Progenitor cell of endocrine pancreas (in vitro differentiated cells): ENCODE measurements around the gene HOXB4. TPM values are rescaled to one million over a fixed set of nuclear protein-coding genes. Genes with fewer than 3 reads are reported as not detected.

Experiments used
- DNase-seq: peaks from one replicate; pipeline ENCODE4 v3.0.0; 2021; ENCODE audit warnings: low spot score; ENCODE audit not compliant: unreplicated experiment
- H3K27ac Mint-ChIP-seq: 2 replicates; pipeline ENCODE4 v1.8.0; 2021; ENCODE audit warnings: mild to moderate bottlenecking, moderate library complexity, mixed read lengths
- H3K27me3 Mint-ChIP-seq: 2 replicates; pipeline ENCODE4 v1.8.0; 2021; ENCODE audit warnings: mixed read lengths
- H3K36me3 Mint-ChIP-seq: 2 replicates; pipeline ENCODE4 v1.8.0; 2022; ENCODE audit warnings: mixed read lengths; ENCODE audit not compliant: insufficient read depth
- H3K4me1 Mint-ChIP-seq: 2 replicates; pipeline ENCODE4 v1.8.0; 2021; ENCODE audit warnings: low read depth, mixed read lengths
- H3K4me3 Mint-ChIP-seq: 2 replicates; pipeline ENCODE4 v1.8.0; 2021; ENCODE audit warnings: low read depth, mild to moderate bottlenecking, moderate library complexity, mixed read lengths
- H3K9me3 Mint-ChIP-seq: 2 replicates; pipeline ENCODE4 v1.8.0; 2021; ENCODE audit warnings: low read depth, mixed read lengths
- CTCF ChIP-seq: fragments of 200-600 bp; sonication (generic); IDR thresholded peaks from one replicate; pipeline ENCODE4 v1.5.0; 2021; ENCODE audit warnings: antibody characterized with exemption, mild to moderate bottlenecking; ENCODE audit not compliant: unreplicated experiment
- total RNA-seq: library from RNA; stranded (reverse); gene quantifications from 2 replicates; pipeline ENCODE4 v1.2.1, GENCODE V29; 2021

HOXB4 gene
- total RNA-seq, 1 donor from 2014 or later: 3.4 TPM

GRCh38 chr17:48555258-48556228 lies 22.6 kb downstream of the HOXB4 start:
- DNase-seq: no peak
- H3K4me3 Mint-ChIP-seq: peak overlapping the region; percentile 82
- H3K27ac Mint-ChIP-seq: peak overlapping the region; percentile 93
- H3K36me3 Mint-ChIP-seq: peaks cover 4% of the 10 kb centered on the region
- no peak for TF ChIP-seq CTCF
- H3K4me1 Mint-ChIP-seq: peaks cover 54% of the 10 kb centered on the region
- no peaks in the 10 kb centered on the region for H3K9me3 Mint-ChIP-seq
- peaks cover 87% of the 10 kb centered on the region for H3K27me3 Mint-ChIP-seq

- Mint-ChIP-seq H3K4me1 (peaks cover 47% of the 10 kb centered on the region), H3K27ac (peak overlapping the region; percentile 93), H3K27me3 (peaks cover 86% of the 10 kb centered on the region), H3K9me3 (no peaks in the 10 kb centered on the region), H3K4me3 (peak overlapping the region; percentile 82), H3K36me3 (peaks cover 9% of the 10 kb centered on the region)
- no peak for DNase-seq
- no peak for TF ChIP-seq CTCF
Measured at GRCh38 chr17:48554412-48555257, 23.5 kb downstream of the HOXB4 start.

GRCh38 chr17:48553826-48554225 lies 24.3 kb downstream of the HOXB4 start:
- TF ChIP-seq CTCF: no peak
- DNase-seq: no peak
- peaks cover 83% of the 10 kb centered on the region for H3K27me3 Mint-ChIP-seq
- H3K4me3 Mint-ChIP-seq: peak overlapping the region; percentile 82
- H3K27ac Mint-ChIP-seq: peak overlapping the region; percentile 19
- no peaks in the 10 kb centered on the region for H3K9me3 Mint-ChIP-seq
- H3K4me1 Mint-ChIP-seq: peaks cover 45% of the 10 kb centered on the region
- H3K36me3 Mint-ChIP-seq: peaks cover 10% of the 10 kb centered on the region

GRCh38 chr17:48553190-48553547 lies 25.0 kb downstream of the HOXB4 start:
- peak overlapping the region; percentile 31 for H3K4me3 Mint-ChIP-seq
- H3K4me1 Mint-ChIP-seq: peaks cover 41% of the 10 kb centered on the region
- no peak for TF ChIP-seq CTCF
- no peaks in the 10 kb centered on the region for H3K9me3 Mint-ChIP-seq
- peaks cover 82% of the 10 kb centered on the region for H3K27me3 Mint-ChIP-seq
- no peak overlapping the region for H3K27ac Mint-ChIP-seq
- peaks cover 10% of the 10 kb centered on the region for H3K36me3 Mint-ChIP-seq
- DNase-seq: no peak

GRCh38 chr17:48552466-48553189 lies 25.5 kb downstream of the HOXB4 start:
- peak overlapping the region; percentile 50 for H3K27ac Mint-ChIP-seq
- peaks cover 82% of the 10 kb centered on the region for H3K27me3 Mint-ChIP-seq
- no peaks in the 10 kb centered on the region for H3K9me3 Mint-ChIP-seq
- H3K4me3 Mint-ChIP-seq: peak overlapping the region; percentile 31
- H3K36me3 Mint-ChIP-seq: peaks cover 10% of the 10 kb centered on the region
- DNase-seq: no peak
- no peak for TF ChIP-seq CTCF
- peaks cover 40% of the 10 kb centered on the region for H3K4me1 Mint-ChIP-seq
